Embryonic facial prominence (tissue), 1 donor: Measurements from ENCODE around the gene SORCS1.
"Not testable (repeated sequence)": the region's sequence is repeated elsewhere in the genome, so short reads cannot be mapped to it uniquely, and the experiment has no call there.

Experiments used
- DNase-seq: peaks from one replicate; pipeline ENCODE4 v3.0.0-alpha.2; 2016; ENCODE audit errors: extremely low spot score

The SORCS1 gene

DNA sequence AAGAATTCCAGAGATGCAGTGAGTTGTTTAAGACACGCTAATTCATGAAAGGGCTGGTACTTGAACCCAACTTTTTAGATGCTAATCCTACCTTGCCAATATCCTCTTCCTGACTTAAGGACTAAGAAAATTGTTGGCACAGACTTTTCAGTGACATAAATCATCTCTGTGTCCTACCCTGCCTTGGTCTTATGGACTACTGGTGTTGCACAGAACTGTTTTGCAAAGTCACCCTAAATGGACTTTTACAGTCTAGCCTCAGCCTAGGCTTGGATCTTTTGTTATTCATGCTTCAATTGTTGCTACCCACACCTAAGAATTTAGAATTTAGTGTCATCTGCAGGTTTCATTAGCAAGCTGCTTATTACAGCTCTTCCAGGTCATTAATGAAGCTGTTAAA, 112.7 kb downstream of the SORCS1 start:
- DNase-seq: no peak

DNA sequence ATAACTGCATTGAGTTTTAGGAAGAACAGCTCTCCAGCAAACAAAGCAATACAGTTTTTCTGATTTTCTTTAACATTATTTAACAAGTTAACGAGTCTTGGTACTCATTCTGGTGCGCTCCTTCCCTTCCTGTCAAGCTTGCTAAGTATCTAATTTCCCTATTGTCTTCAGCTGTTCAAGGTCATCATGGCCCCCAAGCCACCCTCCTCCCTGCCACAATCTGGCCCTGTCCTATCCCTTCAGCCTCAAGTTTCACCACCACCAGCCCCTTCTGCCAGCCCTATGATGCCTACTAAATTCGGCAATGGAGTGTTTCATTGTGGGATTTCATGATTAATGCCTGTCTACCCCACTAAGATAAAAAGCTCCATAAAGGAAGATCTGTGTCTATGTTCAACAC, 121.0 kb downstream of the SORCS1 start:
- no peak for DNase-seq

DNA sequence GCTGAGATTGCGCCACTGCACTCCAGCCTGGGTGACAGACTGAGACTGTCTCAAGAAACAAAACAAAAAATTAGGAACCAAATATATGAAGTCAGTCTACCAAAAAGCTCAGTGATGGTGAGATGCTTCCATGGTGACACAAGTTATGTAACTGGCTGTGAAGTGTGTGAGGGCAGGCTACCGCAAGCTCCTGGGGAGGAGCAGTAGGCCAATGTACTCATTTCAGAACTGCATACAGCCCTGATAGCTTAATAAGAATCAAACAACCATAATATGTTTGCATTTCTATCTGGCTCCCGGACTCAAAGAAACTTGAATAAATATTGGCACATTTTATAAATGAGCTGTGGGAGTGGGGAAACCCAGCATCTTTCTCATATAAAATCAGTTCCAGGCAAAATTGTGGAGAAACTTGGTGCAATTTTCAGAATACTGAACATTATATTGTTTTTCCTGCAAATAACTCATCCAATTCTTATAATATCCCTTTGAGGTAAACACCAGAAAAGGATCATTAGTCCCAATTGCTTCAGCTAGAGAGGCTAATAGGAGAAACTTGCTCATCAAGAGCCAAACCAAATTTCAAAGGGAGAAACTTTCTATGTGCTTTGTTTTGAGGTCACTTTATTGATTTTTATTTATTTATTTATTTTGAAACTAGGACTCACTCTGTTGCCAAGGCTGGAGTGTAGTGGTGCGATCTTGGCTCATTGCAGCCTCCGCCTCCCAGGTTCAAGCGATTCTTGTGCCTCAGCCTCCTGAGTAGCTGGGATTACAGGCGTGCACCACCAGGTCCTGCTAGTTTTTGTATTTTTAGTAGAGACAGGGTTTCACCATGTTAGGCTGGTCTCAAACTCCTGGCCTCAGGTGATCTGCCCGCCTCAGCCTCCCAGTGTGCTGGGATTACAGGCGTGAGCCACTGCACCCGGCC, 127.0 kb downstream of the SORCS1 start:
- no peak for DNase-seq

DNA sequence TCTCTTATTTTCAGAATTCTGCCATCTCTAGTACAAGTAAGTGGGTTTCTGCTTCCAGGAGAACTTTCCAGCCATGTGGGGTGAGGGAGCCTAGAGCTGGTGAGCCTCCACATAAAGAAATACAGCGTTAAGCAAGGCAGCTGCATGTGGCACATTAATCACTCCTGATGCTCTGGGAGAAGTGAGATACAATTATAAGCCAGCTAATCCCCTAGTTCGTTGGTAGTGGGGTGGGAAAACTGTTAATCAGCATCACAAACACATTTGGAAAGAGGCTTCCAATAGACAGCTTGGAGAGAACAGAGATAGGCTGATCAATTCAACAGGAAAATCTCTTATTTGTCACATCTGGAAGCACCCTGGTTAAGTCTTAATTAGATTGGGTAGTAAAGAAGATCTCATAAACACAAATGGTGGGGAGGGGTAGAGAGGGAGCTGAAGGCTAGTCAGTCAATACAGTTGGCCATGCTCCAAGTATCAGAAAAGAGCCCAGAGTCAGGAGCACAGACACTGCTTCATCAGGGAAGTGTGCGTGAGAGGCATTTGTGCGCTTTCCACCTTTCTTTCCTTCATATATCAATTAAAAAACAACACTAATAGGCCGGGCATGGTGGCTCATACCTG, 130.6 kb downstream of the SORCS1 start:
- DNase-seq: no peak

DNA sequence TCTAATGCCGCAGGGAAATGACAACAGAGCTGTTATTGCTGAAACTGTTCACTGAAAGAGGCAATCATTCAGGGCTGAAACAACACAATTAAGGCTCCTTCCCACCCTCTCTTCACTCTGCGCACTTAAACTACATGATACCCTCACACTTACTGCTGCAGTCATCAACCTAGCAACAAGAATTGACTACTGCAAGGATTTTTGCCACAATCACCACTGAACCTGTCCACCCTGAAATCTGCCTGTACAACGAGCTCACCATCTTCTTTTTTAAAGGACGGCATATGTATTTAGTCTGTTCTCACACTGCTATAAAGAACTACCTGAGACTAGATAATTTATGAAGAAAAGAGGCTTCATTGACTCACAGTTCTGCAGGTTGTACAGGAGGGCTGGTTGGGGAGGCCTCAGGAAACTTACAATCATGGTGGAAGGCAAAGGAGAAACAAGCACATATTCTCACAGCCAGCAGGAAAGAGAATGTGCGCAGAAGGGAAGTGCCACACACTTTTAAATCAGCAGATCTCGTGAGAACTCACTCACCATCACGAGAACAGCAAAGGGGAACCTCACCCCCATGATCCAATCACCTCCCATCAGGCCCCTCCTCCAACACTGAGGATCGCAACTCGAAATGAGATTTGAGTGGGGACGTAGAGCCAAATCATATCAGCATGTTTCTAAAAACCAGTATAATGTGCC, 131.7 kb downstream of the SORCS1 start:
- DNase-seq: no peak

DNA sequence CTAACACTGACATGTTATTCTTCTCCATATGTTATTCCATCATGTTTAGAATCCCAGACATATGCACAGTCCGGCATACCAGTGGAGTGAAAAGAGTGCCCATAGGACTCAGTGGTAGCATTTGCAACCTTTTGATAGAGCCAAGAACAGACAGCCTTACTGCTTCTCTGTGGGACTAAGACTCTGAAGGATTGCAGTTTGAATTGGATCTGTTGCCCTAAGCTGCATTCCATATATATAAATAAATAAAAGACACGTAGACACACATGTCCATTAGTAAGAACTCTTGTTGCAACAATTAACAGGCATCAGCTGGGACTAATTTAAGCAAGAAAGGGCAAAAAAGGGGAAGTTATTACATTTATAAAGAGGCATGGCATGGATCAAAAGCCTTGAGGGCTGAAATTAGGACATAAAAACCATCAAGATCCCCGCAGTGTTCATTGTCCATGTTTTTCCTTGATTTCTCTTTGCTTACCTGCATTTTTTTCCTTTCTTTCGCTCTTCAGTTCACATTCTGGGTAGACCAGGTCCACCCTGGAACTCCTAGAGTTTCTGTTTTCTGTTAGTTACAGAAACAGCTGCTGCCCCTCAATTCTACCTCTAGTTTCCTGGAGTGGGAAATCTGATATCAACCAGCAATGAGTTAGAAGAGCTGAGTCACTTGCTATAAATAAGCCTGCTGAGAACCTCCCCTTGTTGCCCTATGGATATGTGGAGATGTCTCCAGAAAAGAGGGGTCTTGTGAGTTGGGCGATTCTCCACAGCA, 132.4 kb downstream of the SORCS1 start:
- DNase-seq: peak; percentile 63

DNA sequence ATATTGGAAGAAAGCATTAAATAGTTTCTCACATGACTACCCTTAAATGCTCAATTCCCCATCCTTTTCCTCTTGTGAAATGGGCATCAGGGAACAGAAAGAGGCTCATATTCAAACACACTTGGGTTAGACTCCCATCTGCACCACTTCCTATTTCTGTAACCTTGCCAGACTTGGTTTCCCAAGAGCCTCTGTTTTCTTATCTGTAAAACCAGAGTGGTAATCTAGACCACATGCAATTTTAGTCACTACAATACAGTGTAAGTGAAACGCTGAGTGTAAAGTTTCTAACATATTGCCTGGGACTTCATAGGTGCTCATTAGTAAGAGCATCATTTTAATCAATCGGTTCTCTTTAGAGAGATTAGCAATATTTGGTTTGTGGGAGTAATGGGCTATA, 136.3 kb downstream of the SORCS1 start:
- no peak for DNase-seq

DNA sequence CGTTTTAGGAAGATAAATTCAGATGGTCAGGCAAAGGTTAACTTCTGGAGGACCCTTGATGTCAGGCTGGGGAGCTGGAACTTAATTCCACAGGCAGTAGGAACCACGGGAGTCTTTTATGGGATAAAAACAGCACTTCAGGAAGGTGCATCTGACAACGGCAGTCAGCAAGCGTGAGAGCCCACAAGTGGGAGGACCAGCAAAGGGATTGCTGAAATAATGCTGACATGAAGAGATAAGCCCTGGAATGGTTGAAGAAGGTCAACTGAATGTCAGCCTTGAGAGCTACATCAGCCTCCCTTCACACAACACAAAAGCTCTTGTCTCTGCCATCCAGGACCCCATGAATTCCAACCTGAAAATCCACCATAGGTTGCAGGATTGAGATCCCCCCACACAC, 138.8 kb downstream of the SORCS1 start:
- DNase-seq: no peak

DNA sequence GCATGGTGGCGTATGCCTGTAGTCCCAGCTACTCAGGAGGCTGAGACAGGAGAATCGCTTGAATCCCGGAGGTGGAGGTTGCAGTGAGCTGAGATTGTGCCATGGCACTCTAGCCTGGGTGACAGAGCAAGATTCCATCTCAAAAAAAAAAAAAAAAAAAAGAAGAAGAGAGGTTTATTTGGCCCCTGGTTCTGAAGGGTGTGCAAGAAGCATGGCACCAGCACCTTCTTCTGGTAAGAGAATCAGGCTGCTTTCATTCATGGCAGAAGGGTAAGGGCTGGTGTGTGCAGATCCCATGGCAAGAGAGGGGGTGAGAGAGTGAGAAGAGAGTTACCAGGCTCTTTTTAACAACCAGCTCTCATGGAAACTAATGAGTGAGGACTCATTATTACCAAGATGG, 140.5 kb downstream of the SORCS1 start:
- not testable (repeated sequence) for DNase-seq

DNA sequence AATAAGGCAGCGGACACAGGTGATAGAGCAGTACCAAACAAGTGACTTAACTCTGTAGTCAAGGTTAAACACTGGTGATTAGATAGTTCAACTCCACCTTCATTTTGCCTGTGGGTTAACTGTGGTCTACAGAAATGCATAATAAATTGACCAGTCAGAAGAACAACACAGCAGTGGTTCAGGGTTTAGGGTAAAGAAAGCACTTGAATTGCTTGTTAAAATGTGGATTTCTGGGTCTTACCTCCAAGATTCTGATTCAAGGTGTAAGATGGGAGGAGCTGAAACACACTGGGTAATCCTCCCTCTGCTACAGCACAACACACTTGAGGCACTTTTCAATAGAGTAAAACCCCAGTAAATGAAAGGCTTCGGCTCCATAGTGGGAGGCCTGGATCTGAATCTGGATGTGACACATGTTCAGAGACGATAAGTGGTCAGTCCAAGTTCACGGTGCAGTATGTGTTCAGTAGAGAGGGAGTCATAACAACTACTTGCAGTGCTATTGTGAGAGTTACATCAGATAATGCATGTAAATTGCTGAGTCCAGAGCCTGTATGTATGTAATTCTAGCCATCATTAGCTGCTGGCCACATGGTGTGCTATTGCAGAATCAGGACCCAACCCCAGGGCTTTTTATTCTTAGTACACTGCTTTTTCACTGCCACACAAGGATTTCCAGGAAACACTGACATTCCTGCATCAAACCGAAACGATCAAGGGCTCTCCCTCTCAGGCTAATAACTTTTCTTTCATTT, 141.7 kb downstream of the SORCS1 start:
- DNase-seq: no peak

DNA sequence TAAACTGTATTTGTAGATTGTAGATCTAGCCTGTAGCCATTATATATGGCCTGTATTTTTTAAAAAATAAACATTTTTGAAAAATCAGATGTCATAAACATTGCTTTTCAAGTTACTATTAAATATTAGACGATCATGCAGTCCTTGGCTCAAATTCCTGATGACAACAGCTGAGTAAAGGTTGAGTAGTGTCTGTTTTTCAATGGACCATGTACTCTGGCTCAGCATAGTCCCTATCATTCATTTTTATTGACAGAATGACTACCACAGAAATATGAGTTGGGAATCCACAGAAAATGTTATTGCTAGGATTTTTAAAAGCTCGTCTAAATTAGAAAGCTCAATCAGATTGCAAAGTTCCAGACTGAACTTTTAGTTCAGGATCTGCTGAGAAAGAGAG, 145.4 kb downstream of the SORCS1 start:
- DNase-seq: no peak

DNA sequence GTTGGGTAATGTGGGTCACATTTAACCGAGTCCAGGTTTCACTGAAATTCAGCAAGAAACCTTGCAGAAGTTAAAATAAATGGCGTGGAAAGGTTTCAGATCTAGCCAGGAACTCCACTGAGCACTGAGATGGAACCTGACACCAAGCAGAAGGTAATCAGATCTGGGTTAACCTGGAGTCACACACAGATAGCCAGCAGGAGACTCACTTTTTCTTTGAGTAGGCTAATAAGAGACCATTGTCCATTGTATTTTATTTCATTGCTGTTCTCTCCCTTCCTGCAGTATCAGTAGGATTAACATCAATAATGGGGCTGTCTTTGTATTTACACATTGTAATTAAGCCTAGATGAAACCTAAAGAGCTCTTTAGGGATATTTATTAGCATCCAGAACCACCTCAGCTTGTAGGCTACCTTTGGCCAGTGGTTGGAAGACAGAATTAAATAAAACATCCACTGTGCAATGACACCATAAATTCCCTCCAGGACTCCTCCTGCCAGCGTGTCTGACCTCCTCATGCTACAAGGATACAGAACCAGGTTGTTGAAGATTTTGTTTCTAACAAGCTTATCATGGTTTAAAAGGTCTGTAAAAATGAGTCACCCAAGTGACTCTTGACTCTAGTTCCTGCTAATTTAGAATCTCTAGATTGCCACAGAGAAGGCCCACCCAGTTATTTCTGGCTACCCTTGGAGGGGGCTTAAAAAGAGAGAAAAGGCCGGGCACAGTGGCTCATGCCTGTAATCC, 151.1 kb downstream of the SORCS1 start:
- no peak for DNase-seq

DNA sequence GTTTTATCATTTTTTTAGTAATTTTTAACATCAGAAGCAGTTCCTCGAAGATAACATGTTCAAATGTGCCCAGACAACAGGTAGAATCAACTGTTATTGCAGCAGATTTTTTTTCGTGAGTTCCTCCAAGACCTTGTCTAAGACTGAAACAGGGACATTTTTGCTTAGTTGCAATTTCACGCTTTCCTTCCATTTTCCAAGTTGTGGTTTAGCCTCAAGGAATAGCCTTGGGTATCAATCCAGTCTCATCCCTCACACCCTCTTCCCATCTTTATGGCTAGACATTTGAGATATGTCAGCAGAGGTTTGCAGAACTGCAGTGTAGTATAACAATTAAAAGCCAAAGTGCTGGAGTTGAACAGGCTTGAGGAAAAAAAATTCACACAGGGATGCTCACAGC, 152.5 kb downstream of the SORCS1 start:
- no peak for DNase-seq

DNA sequence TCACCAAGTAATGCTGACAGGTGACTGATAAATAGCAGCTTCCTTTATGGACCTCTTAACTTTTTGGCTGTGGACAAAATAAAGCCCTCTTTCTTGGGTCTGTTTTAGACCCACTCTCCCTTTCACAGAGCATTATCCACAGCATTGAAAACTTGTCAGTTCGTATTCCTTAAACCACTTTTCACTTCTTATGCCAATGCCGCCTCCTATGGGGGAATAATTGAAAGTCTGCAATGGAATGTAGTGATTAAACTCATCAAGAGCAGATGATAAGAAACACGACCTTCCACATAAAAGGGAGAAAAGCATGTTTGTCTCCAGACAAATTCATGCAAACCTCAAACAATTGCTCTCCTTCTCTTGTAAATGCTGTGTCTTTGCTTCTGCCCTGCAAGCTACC, 153.4 kb downstream of the SORCS1 start:
- no peak for DNase-seq

DNA sequence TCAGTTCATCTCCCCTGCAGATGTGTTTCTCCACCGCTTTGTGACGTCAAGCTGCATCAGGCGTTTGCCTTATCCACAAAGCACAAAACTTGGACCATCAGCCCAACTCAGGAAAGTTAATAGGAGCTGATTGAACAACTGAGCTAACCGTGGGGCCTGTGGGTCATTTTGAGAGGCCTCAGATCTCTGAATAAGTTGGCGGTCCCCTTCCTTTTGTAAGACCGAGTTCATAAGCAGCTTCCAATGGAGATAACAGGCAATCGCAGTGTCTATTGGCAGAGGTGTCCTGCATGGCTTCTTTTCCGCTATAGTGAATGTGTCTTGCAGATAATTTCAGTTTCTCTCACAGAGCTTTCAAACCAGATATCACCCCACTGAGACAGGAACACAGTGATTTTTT, 154.0 kb downstream of the SORCS1 start:
- DNase-seq: no peak

DNA sequence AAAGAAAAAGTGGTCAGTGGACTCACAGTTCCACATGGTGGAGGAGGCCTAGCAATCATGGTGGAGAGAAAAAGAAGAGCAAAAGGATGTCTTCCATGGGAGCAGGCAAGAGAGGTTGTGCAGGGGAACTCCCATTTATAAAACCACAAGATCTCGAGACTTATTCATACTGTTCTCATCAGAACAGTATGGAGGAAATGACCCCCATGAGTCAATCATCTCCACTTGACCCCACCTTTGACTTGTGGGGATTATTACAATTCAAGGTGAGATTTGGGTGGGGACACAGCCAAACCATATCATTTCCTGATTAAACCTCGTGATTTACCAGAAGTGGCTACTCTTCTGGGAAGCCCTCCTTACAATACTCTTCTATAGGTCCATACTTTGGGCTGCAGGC, 160.1 kb downstream of the SORCS1 start:
- DNase-seq: no peak

DNA sequence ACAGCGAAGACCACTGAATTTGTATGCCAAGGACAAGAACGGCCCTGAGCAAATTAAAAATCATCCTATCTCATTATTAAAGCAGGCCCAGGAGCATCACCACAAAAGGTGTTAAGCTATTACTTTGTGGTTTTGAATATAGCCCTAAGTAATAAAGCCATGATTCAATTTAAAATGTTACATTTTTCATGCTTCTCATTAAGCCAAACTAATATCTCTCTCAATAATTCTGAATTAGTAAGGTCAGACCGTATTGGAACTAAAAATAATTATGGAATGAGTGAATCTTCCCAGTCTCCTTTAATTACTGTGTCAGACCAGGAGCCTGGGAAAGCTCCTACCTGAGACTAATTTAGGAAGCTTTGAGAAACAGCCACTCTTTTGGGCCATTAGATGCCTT, 162.4 kb downstream of the SORCS1 start:
- DNase-seq: no peak

DNA sequence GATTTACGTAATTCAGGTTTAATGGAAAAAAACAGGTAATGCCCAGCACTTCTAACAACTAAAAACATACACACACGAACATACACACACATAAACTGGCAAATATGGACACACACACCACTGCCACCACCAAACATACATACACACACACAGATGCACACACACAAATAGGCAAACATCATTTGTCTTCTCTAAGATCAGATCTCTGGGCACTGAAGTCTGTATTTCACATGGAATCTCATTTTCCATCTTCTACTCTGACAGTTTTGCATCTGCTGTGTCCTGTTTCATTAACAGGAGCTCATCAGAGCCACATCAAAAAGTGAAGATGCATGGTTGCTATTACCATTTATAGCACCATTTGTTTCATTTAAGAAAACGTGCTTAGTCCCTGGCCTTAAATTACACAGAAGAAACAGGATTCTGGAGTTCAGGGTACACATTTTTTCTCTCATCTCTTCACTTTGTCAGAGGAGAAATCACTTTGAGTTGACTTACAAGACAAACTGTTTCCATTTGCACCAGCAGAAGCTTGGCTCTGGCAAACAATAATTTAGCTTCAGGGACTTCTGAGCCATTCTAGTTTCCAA, 165.3 kb downstream of the SORCS1 start:
- DNase-seq: no peak

DNA sequence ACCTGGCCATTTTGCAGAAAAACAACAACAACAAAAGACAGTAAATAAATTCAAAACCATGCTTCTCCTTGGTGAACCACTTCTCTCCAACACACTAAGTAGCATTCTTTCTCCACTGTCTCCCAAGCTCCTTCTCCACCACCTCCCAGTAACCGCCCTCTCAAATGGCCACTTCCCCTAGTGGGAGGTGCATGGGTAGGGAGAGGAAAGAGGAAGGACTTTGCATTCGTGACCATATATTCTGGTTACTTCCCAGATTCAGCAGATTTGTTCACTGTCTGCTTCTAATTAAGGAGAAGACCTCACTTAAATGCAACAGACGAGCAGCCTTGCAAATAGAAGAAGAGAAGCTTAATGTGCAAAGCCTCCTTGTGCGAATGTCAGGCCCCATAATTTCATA, 166.8 kb downstream of the SORCS1 start:
- DNase-seq: no peak

DNA sequence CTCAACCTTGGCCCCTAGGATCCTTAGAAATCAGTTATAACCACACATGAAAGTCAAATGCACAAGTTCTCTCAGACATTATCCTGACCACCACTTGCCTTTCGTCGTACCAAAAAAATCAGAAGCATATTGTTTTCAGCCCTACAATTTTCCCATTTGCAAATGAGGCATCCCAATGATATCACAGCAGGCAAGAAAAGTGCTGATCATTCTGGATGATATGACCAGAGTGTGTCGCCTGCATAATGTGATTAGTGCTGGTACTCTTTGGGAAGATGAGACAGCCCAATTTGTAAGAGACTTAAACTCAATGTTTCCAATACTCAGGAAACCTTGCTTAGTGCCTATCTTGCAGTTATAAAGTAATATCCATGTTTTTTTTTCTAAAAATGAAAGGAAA, 168.0 kb downstream of the SORCS1 start:
- DNase-seq: no peak
